GM21515 (cell line): ENCODE measurements around the gene STX18.
"Not testable (repeated sequence)": the region's sequence is repeated elsewhere in the genome, so short reads cannot be mapped to it uniquely, and the experiment has no call there.

Experiments
- ATAC-seq: cut with Tn5 transposase; IDR thresholded peaks from one replicate; pipeline ENCODE4 v1.9.1; 2021; ENCODE audit not compliant: unreplicated experiment

The STX18 gene

DNA sequence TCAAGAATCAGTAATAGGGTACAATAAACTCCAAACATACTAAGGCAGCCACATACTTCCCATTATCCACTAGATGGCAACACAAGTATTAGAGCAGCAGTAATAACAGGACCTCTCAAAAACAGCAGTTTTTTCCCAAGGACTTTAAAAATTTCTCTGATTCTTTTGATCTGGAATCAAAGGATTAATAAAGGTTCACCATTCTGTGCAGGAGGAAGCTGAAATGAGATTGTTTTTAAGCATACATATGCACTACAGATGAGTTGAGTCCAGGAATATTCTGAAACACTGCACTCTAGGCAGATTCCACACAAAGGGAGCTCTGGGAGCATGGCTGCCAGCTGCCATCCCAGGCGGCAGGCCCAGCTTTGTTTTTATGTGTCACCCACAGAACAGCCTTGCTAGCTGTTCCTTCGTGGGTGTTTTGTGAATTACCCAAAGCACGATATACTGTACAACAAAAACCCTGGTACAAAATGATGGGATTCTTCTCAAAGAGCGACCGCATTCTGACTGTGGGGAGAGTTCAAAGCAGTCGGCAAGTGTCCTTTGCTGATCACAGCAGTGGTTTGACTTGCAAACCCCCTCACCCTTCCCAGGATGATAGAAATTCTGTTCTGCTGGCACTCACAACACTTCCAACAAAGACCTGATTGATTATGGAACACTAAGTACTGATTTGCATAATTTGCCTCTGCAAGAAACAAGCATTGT lies 61.0 kb downstream of the STX18 start:
- no peak for ATAC-seq

DNA sequence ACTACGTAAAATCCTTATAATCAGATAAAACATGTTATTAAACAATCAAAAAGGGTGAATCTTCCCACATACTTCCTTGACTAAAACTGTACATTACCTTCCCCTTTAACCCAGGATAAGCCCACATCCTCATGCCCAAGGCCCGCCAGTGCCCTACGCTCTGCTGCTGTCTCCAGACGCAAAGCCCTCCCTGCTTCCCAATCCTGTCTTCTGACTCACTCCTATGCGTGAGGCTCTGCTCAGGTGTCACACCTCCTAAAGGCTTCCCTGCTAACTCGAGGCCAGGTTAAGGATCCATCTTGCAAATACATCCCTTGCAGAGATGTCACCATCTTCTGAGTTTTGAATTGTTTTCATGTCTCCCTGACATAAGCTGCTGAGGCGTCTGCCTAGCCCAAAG lies 61.6 kb downstream of the STX18 start:
- no peak for ATAC-seq

DNA sequence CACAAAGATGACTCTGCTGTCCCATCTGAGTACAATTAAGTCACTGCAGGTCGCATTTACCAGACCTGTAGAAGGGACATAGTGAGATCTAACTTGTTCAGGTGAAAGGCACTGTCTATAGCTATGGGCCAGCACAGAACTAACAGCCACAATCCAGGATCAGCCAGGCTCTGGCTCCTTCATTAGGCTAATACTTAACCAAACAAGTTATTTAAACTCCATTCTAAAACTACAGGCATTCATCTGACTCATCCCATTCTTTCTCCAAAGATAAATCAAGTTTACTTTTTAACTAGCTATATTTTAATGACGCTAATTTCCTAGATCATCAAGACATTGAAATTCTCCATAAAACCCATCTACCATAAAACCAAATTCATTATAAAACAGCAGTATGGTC lies 62.5 kb downstream of the STX18 start:
- ATAC-seq, result no peak

DNA sequence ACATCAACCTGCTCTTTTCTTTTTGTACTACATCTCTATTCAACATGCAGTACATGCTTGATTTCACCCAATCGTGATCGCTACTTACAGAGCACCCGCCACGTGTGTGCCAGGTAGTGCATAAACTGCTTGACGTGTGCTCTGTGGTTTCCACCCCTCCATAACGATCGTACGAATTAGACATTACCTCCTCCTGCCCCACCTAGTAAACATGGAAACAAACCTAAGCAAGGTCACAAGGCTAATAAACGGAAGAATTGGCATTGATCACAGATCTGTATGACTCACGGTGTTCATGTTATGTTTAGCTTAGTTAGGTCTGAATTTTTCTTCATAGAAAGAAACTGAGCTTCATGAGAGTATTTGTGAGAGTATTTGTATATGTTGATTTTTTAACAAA lies 64.1 kb downstream of the STX18 start:
- ATAC-seq, result no peak

DNA sequence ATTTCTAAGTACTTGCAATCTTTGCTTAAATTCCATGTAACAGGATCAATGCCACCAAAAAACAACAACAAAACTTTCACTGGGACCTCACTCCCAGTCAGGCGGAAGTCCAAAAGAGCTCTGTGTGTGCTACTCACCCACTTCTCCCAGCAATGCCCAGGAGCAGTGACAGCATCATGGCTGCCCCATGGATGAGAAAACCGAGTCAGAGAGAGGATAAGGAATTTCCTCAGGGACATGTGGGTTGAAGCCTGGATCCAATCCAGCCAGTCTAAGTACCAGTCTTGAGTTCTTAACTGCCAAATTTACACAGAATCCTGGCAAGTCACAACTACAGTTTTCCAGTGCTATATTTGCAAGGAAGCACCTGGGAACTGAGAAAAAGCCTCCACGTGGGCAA lies 64.5 kb downstream of the STX18 start:
- no peak for ATAC-seq

DNA sequence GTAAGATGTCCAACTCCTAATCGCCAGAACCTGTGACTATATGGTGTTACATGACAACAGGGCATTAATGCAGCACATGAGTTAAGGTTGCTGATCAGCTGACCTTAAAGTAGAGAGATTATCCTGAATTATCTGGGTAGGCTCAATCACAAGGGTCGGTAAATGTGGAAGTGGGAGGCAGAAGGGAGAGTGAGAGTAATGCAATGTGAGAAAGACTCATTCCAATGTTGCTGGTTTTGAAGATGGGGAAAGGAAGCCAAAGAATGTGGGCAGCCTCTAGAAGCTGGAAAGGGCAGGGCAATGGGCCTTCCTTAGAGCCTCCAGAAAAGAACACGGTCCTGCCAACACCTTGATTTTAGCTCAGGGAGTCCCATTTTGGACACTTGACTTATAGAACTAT lies 67.4 kb downstream of the STX18 start:
- ATAC-seq, result no peak

DNA sequence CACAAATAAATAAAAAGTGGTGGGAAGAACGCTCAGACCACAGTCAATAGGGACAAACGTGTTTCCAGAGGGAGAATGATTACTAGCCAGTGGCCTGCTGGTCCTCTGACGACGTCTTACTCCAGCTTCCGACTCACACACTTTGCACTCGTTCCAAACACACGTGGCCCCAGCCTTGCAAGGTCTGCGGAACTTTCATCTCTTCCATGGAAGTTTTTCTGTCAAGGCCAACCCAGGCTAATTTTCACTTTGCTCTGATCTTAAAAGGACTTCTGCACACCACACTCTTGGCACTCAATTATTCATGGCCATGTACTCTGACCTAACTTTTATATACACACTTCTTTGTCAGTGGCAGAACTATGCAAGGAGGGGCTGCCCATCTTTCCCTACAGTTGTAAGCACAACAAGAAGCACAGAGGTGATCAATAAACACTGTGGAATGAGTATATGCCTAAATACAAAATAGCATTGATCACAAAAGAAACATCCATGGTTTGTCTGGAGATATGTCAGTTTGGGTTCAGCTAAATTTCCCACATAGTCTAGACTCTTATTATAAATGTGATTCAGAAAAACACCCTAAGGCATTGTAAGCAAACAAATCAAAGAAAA lies 69.4 kb downstream of the STX18 start:
- ATAC-seq, result no peak

DNA sequence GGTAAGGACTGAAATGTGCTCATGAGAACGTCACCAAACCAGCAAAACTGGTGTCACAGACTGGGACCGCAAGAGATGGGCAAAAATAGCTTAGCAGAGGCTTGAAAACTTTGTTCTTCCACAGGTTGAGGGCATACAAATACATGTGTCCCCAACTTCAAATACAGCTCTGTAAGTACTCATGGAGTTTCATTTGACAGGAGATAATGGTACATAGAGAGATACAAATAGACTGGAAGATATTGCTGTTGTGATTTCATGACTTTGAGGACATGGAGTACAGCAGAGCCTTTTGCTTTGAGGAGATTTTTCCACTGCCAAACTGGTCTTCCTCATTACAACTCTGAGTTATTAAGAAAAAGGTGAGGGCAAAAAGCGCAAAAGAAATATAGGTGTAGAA lies 70.7 kb downstream of the STX18 start:
- no peak for ATAC-seq

DNA sequence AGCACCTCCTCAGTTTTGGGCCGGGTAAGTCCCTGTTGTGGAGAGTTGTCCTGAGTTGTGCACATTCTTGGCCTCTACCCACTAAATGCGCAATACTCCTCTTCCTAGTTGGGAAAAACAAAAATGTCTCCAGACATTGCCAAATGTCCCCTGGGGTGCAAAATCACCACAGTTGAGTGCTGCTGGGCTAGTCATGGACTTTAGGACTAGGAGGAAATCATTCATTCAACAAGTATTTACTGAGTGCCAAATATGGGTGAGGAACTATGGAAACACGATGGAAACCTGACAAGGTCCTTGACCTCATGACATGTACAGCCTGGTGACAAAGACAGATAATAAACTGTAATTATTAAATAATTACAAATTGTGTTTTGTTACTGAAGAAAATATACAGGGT lies 71.6 kb downstream of the STX18 start:
- no peak for ATAC-seq

DNA sequence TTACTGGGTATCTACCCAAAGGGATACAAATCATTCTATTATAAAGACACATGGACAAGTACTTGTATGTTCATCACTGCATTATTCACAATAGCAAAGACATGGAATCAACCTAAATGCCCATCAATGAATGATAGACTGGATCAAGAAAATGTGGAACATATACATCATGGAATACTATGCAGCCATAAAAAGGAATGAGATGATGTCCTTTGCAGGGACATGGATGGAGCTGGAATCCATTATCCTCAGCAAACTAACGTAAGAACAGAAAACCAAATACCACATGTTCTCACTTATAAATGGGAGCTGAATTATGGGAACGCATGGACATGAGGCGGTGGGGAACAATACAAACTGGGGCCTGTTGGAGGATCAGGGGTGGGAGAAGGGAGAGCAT lies 76.6 kb downstream of the STX18 start:
- ATAC-seq, result not testable (repeated sequence)

DNA sequence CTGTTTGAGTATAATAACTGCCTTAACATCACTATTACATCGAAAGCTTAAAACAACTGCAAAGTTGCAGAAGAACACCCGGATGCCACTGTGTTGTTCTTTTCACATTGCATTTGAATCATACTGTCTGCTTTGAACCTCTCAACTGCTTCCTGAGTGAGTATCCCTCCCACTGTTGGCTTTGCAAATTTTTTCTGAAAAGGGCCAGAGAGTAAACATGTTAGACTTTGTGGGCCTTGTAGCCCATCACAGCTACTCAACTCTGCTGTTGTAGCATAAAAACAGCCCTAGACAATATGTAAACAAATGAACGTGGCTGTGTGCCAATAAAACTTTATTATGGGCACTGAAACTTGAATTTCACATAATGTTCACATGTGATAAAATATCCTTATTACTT lies 78.9 kb downstream of the STX18 start:
- no peak for ATAC-seq

DNA sequence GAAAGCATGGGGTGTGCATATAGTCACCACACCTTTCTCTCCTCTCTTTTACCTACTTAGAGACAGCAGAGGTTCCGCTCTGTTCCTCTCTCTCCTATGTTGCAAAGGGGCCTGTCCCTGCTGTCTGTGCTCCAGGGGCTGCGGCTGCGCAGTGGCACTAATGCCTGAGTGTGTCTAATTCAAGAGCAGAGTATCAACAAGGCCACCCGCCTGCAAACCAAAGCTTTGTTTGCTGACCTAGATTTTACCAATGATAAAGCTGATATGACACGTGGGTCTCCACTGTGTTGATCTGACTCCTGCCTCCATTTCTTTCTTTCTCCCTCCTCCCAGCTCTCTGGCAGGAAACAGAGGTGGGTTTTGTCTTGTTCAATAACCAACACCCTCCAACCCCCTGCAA lies 80.0 kb downstream of the STX18 start:
- ATAC-seq, result no peak

DNA sequence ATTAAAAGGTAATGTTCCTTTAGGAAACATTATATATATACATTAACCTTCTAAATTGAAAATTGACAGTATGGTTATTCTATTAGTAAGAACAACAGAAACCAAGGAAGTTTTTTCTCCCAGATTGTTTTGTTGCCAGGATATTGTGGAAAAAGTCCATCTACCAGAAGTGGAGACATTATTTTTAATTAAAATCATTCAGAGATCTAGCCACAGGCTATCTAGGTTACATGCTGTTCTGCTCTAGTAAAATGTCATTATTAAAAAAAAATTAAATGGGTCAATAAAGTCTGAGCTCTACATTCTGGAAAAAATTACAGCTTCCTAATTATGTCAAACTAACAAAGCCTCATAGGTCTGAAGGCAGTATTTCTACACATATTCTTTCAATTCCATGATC lies 80.7 kb downstream of the STX18 start:
- ATAC-seq, result no peak

DNA sequence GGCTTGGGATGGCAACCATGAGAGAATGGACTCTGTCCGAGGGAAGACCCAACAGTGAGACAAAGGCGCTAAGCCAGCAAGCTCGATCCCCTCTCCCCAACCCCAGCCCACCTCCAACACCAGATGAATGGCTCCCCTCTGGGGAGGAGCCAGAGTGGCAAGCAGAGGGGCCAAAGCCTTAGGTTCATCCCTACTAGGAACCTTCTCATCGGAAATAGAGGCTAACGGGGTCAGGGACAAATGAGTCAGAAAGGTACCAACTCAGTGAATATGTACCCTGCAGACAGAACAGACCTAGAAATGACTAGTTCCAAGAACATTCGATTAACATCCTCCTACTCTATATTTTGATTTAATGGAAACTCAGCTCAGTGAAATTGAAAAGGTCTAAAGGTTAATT lies 81.1 kb downstream of the STX18 start:
- ATAC-seq, result no peak

DNA sequence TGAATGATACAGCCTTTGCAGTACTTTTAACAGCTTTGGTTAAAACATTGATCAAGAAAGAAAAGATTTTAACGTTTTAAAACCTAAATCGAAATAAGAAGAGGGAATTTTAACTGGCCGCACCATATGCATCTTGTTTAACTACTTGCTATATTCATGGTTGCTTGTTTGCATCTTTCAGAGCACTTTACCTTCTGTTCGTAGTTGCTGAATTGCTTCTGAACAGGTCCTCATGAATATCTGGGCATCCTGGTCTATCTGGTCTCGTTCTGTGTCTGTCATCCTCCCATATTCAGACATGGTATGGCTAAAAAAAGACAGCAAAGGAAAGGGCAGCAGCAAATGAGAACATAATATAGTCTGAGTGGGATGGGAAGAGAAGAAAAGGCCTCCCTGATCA lies 82.7 kb downstream of the STX18 start:
- ATAC-seq, result no peak

DNA sequence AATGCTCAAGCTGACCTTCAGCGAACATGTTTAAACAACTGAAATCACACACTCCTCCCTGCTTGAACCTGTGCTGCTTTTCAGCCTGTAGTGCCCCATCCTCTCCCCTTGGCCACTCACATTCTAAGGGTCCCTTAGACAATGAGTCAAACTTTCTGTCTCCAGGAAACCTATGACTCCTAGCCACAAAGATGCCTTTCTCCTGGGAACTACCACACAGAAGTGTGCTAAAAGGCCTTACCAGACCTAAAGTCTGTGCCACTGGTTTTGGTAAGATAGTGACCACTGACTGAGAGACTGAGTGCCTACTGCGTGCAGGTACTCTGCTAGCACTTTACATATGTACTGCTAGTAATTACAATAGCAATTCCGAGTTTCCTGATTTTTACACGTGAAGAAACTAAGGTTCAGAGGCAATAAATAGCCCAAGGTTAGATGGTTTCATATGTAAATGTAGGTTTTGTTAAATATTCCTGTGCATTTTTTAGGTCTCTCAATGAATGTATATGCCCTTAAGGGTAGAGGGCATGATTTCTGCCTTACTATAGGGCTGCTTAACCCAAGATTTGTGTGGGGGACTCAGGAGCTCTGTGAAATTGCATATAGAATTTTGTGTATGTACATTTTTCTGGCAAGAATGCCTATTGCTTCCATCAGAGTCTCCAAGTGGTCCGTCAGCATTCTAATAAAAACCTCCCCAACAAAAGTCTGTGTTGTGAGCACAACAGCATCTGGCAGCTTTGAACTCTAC lies 83.9 kb downstream of the STX18 start:
- ATAC-seq, result no peak

DNA sequence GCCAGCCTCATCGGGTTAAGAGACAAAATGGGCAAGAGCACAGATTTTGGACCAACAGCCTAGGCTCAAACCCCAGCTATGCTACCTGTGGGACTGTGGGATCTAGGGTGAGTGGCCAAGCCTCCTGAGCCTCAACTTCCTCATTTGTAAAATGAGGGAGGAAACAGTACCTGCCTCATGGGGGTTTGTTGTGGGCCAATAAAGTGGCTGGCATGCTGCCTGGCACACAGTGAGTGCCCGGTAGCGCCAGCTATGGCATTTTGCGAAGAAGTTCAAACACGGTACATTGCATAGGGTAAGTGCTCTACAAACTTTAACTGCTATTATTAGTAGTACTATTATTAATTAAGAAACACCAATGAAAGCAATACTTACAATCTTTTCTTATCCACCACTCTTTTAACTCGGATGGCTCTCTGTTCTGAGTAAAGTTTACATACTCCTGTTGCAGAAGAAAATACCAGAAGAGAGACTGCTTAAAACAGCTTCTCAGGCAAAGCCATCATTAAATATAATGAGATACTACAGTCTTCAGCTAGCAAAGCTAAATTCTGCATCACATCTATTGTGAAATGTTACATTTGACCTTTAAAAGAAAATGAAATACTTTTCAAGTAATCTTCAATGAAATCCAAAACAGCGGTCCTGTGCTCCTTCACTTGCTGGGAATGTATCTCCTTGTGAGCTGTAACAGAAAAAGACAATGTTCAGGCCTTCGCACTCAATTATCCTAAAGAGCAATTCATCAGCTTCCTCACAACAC lies 84.9 kb downstream of the STX18 start:
- ATAC-seq, result no peak

DNA sequence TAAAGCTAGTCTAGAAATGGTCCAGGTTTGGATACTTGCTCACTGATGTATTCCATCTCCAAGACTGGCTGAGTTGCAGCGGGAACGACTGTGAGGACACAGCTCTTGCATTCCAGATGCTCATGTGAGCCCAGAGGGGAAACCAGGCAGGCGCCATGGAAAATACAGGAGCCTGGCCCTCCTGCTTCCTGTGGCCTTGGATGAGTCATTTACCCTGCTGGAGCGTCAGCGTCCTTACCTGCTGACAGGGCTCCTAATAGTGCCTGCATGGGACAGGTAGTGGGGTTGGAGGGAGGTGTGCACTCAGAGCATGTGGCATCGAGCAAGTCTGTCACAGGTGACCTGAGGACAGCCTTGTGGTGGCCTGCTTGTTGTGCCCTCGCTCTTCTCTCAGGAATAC lies 85.5 kb downstream of the STX18 start:
- no peak for ATAC-seq

DNA sequence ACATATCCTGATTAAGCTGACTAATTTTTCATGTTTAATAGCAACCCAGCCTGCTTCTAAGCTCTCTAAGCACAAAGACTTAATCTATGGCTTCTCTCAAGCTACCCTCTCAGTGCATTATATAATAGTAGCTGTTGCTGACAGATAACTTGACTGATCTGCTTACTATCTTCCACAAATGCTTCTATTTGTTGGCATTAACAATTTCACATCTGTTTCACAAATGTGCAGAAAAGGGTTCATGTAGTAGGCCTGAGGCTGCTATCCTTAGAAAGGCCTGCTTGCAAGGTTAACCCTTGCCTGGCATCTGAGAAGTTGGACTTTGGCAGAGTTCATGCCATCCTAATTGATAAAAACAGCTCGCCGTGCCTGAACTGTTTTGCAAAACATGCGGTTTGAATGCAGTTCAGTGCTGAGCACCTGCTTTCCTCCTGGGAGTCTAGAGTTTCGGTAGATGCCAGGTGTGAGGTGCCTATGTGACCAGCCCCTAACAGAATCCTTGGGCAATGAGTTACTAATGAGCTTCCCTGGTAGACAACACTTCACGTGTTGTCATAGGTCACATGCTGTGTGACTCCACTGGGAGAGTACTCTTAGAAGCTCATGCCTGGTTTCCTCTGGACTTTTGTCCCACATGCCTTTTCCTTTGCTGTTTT lies 86.5 kb downstream of the STX18 start:
- ATAC-seq, result peak; percentile 68

DNA sequence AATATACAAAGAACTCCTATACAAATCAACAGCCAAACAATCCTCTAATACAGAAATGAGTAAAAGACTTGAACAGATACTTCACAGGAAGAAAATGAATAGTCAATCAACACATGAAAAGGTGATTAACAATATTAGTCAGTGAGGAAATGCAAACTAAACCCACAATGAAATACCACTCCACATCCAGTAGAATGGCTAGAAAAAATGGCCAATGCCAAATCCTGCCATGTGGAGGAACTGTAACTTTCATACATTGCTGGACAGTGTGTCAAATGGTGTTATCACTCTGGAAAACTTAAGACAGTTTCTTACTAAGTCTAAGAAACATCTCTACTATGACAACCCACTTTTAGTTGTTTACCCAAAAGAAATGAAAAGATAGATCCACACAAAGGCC lies 95.4 kb downstream of the STX18 start:
- ATAC-seq, result no peak

DNA sequence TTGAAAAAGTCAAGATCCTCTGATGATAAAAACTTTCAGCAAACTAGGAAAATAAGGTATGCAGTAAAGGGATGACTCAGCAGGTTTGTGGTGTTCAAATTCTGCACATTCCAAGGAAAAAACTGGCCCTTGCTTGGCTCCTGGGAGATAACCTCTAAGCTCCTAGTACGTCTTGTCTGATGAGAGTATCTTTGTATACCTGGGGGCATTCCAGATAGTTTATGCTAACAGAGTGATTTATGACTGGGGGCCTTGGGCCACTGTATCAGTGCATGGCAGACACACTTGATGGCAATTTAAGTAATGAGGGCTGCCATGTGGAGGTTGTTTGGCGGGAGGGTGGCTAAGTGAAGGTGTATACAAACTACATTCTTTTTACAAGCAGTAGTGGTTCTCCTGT lies 98.0 kb downstream of the STX18 start:
- ATAC-seq, result no peak
